ENCODE results near the gene SETBP1. TPM values are rescaled to one million over a fixed set of nuclear protein-coding genes. Genes with fewer than 3 reads are reported as not detected.

SETBP1 gene
- total RNA-seq, 1 donor from 2014 or later: 12.0 TPM

- Histone ChIP-seq H4K20me1 (ENCODE audit: low read depth) (peaks cover 20% of the 10 kb centered on the region), H3K4me3 (no peak overlapping the region), H3K9ac (no peak overlapping the region), H3K36me3 (no peaks in the 10 kb centered on the region), H3K79me2 (ENCODE audit: low read depth) (peaks cover 3% of the 10 kb centered on the region), H2AFZ (replicated peaks) (no peak overlapping the region), H3K4me2 (no peak overlapping the region), H3K27me3 (no peaks in the 10 kb centered on the region), H3F3A (ENCODE audit: low read depth) (no peaks in the 10 kb centered on the region), H3K4me1 (peaks cover 37% of the 10 kb centered on the region), H3K9me3 (ENCODE audit: low read depth) (no peaks in the 10 kb centered on the region), H3K27ac (no peak overlapping the region)
- H3K27ac Mint-ChIP-seq: no peak overlapping the region
- H3K4me1 Mint-ChIP-seq: peaks cover 62% of the 10 kb centered on the region
- peaks cover 15% of the 10 kb centered on the region for H3K36me3 Mint-ChIP-seq
- DNase-seq (ENCODE audit: low spot score): no peak
- no peak overlapping the region for H3K4me3 Mint-ChIP-seq
- no peaks in the 10 kb centered on the region for H3K9me3 Mint-ChIP-seq
- TF ChIP-seq EZH2phosphoT487 (IDR thresholded peaks at IDR 0.05) (no peak), EZH2 (IDR thresholded peaks at IDR 0.05) (no peak)
- TF ChIP-seq, protein P1, sequence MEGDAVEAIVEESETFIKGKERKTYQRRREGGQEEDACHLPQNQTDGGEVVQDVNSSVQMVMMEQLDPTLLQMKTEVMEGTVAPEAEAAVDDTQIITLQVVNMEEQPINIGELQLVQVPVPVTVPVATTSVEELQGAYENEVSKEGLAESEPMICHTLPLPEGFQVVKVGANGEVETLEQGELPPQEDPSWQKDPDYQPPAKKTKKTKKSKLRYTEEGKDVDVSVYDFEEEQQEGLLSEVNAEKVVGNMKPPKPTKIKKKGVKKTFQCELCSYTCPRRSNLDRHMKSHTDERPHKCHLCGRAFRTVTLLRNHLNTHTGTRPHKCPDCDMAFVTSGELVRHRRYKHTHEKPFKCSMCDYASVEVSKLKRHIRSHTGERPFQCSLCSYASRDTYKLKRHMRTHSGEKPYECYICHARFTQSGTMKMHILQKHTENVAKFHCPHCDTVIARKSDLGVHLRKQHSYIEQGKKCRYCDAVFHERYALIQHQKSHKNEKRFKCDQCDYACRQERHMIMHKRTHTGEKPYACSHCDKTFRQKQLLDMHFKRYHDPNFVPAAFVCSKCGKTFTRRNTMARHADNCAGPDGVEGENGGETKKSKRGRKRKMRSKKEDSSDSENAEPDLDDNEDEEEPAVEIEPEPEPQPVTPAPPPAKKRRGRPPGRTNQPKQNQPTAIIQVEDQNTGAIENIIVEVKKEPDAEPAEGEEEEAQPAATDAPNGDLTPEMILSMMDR (IDR thresholded peaks at IDR 0.05): no peak
- H3K27me3 Mint-ChIP-seq (ENCODE audit: insufficient read depth, low read depth): peaks cover 2% of the 10 kb centered on the region
These were observed 46.6 kb downstream of the SETBP1 start for GRCh38 chr18:44727291-44727690.

GRCh38 chr18:44729631-44730101, 49.0 kb downstream of the SETBP1 start:
- peaks cover 20% of the 10 kb centered on the region for H3K4me1 ChIP-seq
- Mint-ChIP-seq H3K36me3 (peaks cover 11% of the 10 kb centered on the region), H3K27ac (no peak overlapping the region), H3K27me3 (ENCODE audit: insufficient read depth, low read depth) (peaks cover 4% of the 10 kb centered on the region), H3K4me1 (peaks cover 56% of the 10 kb centered on the region), H3K9me3 (no peaks in the 10 kb centered on the region), H3K4me3 (no peak overlapping the region)
- no peaks in the 10 kb centered on the region for H3F3A ChIP-seq (ENCODE audit: low read depth)
- H2AFZ ChIP-seq (replicated peaks): no peak overlapping the region
- H3K36me3 ChIP-seq: no peaks in the 10 kb centered on the region
- no peak overlapping the region for H3K4me3 ChIP-seq
- H3K9me3 ChIP-seq (ENCODE audit: low read depth): no peaks in the 10 kb centered on the region
- no peak overlapping the region for H3K9ac ChIP-seq
- H3K4me2 ChIP-seq: no peak overlapping the region
- H3K79me2 ChIP-seq (ENCODE audit: low read depth): no peaks in the 10 kb centered on the region
- no peaks in the 10 kb centered on the region for H3K27me3 ChIP-seq
- no peak overlapping the region for H3K27ac ChIP-seq
- TF ChIP-seq, protein P1 (IDR thresholded peaks at IDR 0.05): no peak
- TF ChIP-seq EZH2 (IDR thresholded peaks at IDR 0.05): no peak
- peaks cover 5% of the 10 kb centered on the region for H4K20me1 ChIP-seq (ENCODE audit: low read depth)
- DNase-seq (ENCODE audit: low spot score): no peak

GRCh38 chr18:44730803-44731529, 50.3 kb downstream of the SETBP1 start:
- TF ChIP-seq, protein P1 (IDR thresholded peaks at IDR 0.05): no peak
- TF ChIP-seq EZH2 (IDR thresholded peaks at IDR 0.05): no peak
- TF ChIP-seq EZH2phosphoT487 (IDR thresholded peaks at IDR 0.05): no peak
- no peak overlapping the region for H3K9ac ChIP-seq

More at GRCh38 chr18:44730803-44731529, 50.3 kb downstream of the SETBP1 start:
- DNase-seq (ENCODE audit: low spot score): no peak
- no peak overlapping the region for H3K27ac Mint-ChIP-seq
- peaks cover 16% of the 10 kb centered on the region for H3K36me3 Mint-ChIP-seq
- H3K4me1 ChIP-seq: peaks cover 19% of the 10 kb centered on the region
- no peak overlapping the region for H3K4me3 Mint-ChIP-seq
- peaks cover 2% of the 10 kb centered on the region for H4K20me1 ChIP-seq (ENCODE audit: low read depth)
- H3K4me1 Mint-ChIP-seq: peaks cover 46% of the 10 kb centered on the region
- H3K9me3 ChIP-seq (ENCODE audit: low read depth): no peaks in the 10 kb centered on the region
- H2AFZ ChIP-seq (replicated peaks): no peak overlapping the region
- H3K79me2 ChIP-seq (ENCODE audit: low read depth): no peaks in the 10 kb centered on the region
- no peak overlapping the region for H3K4me2 ChIP-seq
- no peaks in the 10 kb centered on the region for H3K9me3 Mint-ChIP-seq
- H3K27me3 ChIP-seq: no peaks in the 10 kb centered on the region
- H3K27ac ChIP-seq: no peak overlapping the region
- no peak overlapping the region for H3K4me3 ChIP-seq
- H3F3A ChIP-seq (ENCODE audit: low read depth): no peaks in the 10 kb centered on the region
- peaks cover 4% of the 10 kb centered on the region for H3K27me3 Mint-ChIP-seq (ENCODE audit: insufficient read depth, low read depth)
- no peaks in the 10 kb centered on the region for H3K36me3 ChIP-seq

Measured in neural progenitor cell (in vitro differentiated cells).